Keratinocyte (primary cell): ENCODE data around the gene TSC22D2. TPM values are rescaled to one million over a fixed set of nuclear protein-coding genes. Genes with fewer than 3 reads are reported as not detected.

ENCODE experiments used
- DNase-seq: peaks from one replicate; pipeline ENCODE4 v3.0.0-alpha.2; 2011; ENCODE audit warnings: low read depth, missing footprints, low spot score
- FAIRE-seq: peaks from 2 replicates; lab custom pipeline; 2011; peaks lifted over from hg19 to GRCh38; lab: Jason Lieb, UNC
- H2AFZ ChIP-seq: 2 replicates; pipeline ENCODE4 v1.6.0; 2012; ENCODE audit warnings: low read length, control low read depth, inconsistent platforms; ENCODE audit not compliant: control insufficient read depth
- H3K27ac ChIP-seq: 2 replicates; pipeline ENCODE4 v1.5.1; 2011; ENCODE audit warnings: low read length; ENCODE audit not compliant: control insufficient read depth, insufficient read depth
- H3K27me3 ChIP-seq: 3 replicates; pipeline ENCODE4 v1.6.0; 2011; ENCODE audit warnings: low read length; ENCODE audit not compliant: control insufficient read depth, insufficient read depth; ENCODE audit errors: extremely low read depth
- H3K36me3 ChIP-seq, 2 experiments: 2 replicates in 1 of 2; 3 replicates in 1 of 2; pipeline ENCODE4 v1.5.1; 2011; ENCODE audit warnings: low read length in 2 of 2, mild to moderate bottlenecking in 1 of 2; ENCODE audit not compliant: control insufficient read depth in 2 of 2, insufficient read depth in 2 of 2; ENCODE audit errors: extremely low read depth in 1 of 2
- H3K4me1 ChIP-seq: 3 replicates; pipeline ENCODE4 v1.5.1; 2011; ENCODE audit warnings: low read length; ENCODE audit not compliant: control insufficient read depth, insufficient read depth; ENCODE audit errors: extremely low read depth
- H3K4me2 ChIP-seq: 3 replicates; pipeline ENCODE4 v1.6.0; 2011; ENCODE audit warnings: low read depth, low read length; ENCODE audit not compliant: control insufficient read depth, insufficient read depth; ENCODE audit errors: extremely low read depth
- H3K4me3 ChIP-seq, 3 experiments: fragments of 200-600 bp in 1 of 3; sonication (generic) in 1 of 3; 2 replicates in 2 of 3; 3 replicates in 1 of 3; pipeline ENCODE4 v1.5.1; 2011 to 2016; ENCODE audit warnings: low read length in 3 of 3, mild to moderate bottlenecking in 3 of 3, control low read depth in 2 of 3, inconsistent platforms in 1 of 3, low read depth in 1 of 3, mixed read lengths in 1 of 3, mixed run types in 1 of 3, moderate library complexity in 1 of 3; ENCODE audit not compliant: control insufficient read depth in 2 of 3, insufficient read depth in 2 of 3; ENCODE audit errors: extremely low read depth in 1 of 3
- H3K79me2 ChIP-seq: 2 replicates; pipeline ENCODE4 v1.6.0; 2012; ENCODE audit warnings: low read length; ENCODE audit not compliant: control insufficient read depth, insufficient read depth
- H3K9ac ChIP-seq: 3 replicates; pipeline ENCODE4 v1.6.0; 2011; ENCODE audit warnings: low read length; ENCODE audit not compliant: control insufficient read depth, insufficient read depth; ENCODE audit errors: extremely low read depth
- H3K9me1 ChIP-seq: 3 replicates; pipeline ENCODE4 v1.6.0; 2011; ENCODE audit warnings: low read length; ENCODE audit not compliant: control insufficient read depth, insufficient read depth; ENCODE audit errors: extremely low read depth
- H3K9me3 ChIP-seq: 2 replicates; pipeline ENCODE4 v1.5.1; 2012; ENCODE audit warnings: low read depth, low read length; ENCODE audit not compliant: control insufficient read depth
- H4K20me1 ChIP-seq: 3 replicates; pipeline ENCODE4 v1.6.0; 2011; ENCODE audit warnings: low read length; ENCODE audit not compliant: control insufficient read depth, insufficient read depth; ENCODE audit errors: extremely low read depth
- EZH2 ChIP-seq: IDR thresholded peaks from one replicate; pipeline ENCODE4 v1.6.1; 2012; ENCODE audit warnings: inconsistent platforms, mild to moderate bottlenecking, low read length, moderate library complexity
- dilution Hi-C: fragments of 300-500 bp; cut with MboI; formaldehyde crosslinking; loops from one replicate; pipeline ENCODE4 v1.7.0; 2020; ENCODE audit warnings: low sequenced_read_pairs; ENCODE audit not compliant: extremely low pct_ligation_motif_present
- polyA plus RNA-seq, 5 experiments: library from polyadenylated mRNA; depleted of rRNA in 3 of 5; stranded (reverse) in 3 of 5; stranded (forward) in 1 of 5; unstranded in 1 of 5; fragments of >200 nt; gene quantifications; 1 replicate in 1 of 5; 2 replicates in 3 of 5; 3 replicates in 1 of 5; pipeline versions ENCODE4 v1.2.1 to v1.2.3, GENCODE V29; 2011 to 2012; ENCODE audit warnings: missing spikeins in 2 of 5, low read depth in 1 of 5, low replicate concordance in 1 of 5
- TF ChIP-seq, protein P1 (sequence below), 3 experiments: IDR thresholded peaks in 1 of 3; conservative IDR thresholded peaks in 1 of 3; optimal IDR thresholded peaks in 1 of 3; 2 replicates in 2 of 3; 3 replicates in 1 of 3; pipeline versions ENCODE3 to v1.5.1; 2011; ENCODE audit warnings: low read length in 3 of 3, mild to moderate bottlenecking in 3 of 3, moderate library complexity in 2 of 3, control low read depth in 1 of 3, inconsistent platforms in 1 of 3; ENCODE audit not compliant: insufficient read depth in 2 of 3; ENCODE audit errors: extremely low read depth in 1 of 3

TSC22D2 gene
- polyA plus RNA-seq, 1 donor (not counting 4 experiments of a cell fraction or from before 2014, with no cell fraction given) = 22.3 TPM

DNA sequence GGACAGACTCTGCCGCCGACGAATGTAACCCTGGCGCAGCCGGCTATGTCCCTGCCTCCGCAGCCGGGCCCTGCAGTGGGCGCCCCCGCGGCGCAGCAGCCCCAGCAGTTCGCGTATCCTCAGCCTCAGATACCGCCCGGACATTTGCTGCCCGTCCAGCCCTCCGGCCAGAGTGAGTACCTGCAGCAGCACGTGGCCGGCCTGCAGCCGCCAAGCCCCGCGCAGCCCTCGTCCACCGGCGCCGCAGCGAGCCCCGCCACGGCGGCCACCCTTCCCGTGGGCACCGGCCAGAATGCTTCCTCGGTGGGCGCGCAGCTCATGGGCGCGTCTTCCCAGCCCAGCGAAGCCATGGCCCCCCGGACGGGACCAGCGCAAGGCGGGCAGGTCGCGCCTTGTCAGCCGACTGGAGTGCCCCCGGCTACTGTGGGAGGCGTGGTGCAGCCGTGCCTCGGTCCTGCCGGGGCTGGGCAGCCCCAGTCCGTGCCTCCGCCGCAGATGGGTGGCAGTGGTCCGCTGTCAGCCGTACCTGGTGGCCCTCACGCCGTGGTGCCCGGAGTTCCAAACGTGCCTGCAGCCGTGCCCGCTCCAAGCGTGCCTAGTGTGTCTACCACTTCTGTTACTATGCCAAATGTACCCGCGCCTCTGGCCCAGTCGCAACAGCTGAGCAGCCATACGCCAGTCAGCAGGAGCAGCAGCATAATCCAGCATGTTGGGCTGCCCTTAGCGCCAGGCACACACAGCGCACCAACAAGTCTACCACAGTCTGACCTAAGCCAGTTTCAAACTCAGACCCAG lies 2.4 kb downstream of the TSC22D2 start:
- DNase-seq (no peak), FAIRE-seq (no peak)
- Histone ChIP-seq H3K79me2 (peaks cover 68% of the 10 kb centered on the region), H3K9me1 (no peaks in the 10 kb centered on the region), H3K36me3 (peaks cover 3 to 25% of the 10 kb centered on the region in 2 experiments), H3K9me3 (no peaks in the 10 kb centered on the region), H2AFZ (no peak overlapping the region), H3K4me3 (peak overlapping the region; percentile 99 to 100 (median 99)), H3K9ac (peak overlapping the region; percentile 94), H4K20me1 (peaks cover 29% of the 10 kb centered on the region), H3K27ac (peak overlapping the region; percentile 95), H3K4me2 (peak overlapping the region; percentile 82), H3K27me3 (no peaks in the 10 kb centered on the region), H3K4me1 (peaks cover 22% of the 10 kb centered on the region)
- dilution Hi-C loops = loop anchor here (25.0 kb wide), 1 partner anchor 173 kb away; no protein-coding TSS in a partner anchor
- TF ChIP-seq, protein P1, sequence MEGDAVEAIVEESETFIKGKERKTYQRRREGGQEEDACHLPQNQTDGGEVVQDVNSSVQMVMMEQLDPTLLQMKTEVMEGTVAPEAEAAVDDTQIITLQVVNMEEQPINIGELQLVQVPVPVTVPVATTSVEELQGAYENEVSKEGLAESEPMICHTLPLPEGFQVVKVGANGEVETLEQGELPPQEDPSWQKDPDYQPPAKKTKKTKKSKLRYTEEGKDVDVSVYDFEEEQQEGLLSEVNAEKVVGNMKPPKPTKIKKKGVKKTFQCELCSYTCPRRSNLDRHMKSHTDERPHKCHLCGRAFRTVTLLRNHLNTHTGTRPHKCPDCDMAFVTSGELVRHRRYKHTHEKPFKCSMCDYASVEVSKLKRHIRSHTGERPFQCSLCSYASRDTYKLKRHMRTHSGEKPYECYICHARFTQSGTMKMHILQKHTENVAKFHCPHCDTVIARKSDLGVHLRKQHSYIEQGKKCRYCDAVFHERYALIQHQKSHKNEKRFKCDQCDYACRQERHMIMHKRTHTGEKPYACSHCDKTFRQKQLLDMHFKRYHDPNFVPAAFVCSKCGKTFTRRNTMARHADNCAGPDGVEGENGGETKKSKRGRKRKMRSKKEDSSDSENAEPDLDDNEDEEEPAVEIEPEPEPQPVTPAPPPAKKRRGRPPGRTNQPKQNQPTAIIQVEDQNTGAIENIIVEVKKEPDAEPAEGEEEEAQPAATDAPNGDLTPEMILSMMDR (optimal IDR thresholded peaks at IDR 0.05 in 1 of 3, IDR thresholded peaks at IDR 0.05 in 1 of 3, conservative IDR thresholded peaks at IDR 0.05 in 1 of 3; ENCODE audit: extremely low read depth in 1 of 3, insufficient read depth in 2 of 3, low read length in 3 of 3) = no peak
- TF ChIP-seq EZH2 = no peak

DNA sequence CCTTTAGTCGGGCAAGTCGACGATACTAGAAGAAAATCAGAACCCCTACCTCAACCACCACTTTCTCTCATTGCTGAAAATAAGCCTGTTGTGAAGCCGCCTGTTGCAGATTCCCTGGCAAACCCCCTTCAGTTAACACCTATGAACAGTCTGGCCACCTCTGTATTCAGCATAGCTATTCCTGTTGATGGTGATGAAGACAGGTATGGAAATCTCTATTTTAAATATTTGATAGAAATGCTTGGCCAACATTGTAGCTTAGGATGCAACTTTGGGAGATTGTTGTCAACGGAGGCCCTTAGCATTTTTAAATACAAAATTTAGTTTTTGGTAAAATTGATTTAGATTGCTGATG lies 3.0 kb downstream of the TSC22D2 start:
- Histone ChIP-seq H3K27ac (peak overlapping the region; percentile 95), H3K9me3 (no peaks in the 10 kb centered on the region), H4K20me1 (peaks cover 29% of the 10 kb centered on the region), H3K79me2 (peaks cover 72% of the 10 kb centered on the region), H3K9ac (peak overlapping the region; percentile 94), H3K4me3 (peak overlapping the region; percentile 99 to 100 (median 99)), H3K4me2 (peak overlapping the region; percentile 82), H3K36me3 (peaks cover 4 to 30% of the 10 kb centered on the region in 2 experiments), H2AFZ (no peak overlapping the region), H3K27me3 (no peaks in the 10 kb centered on the region), H3K4me1 (peaks cover 27% of the 10 kb centered on the region), H3K9me1 (no peaks in the 10 kb centered on the region)
- dilution Hi-C loops = loop anchor here (25.0 kb wide), 1 partner anchor 174 kb away; no protein-coding TSS in a partner anchor
- TF ChIP-seq, protein P1 (optimal IDR thresholded peaks at IDR 0.05 in 1 of 3, IDR thresholded peaks at IDR 0.05 in 1 of 3, conservative IDR thresholded peaks at IDR 0.05 in 1 of 3; ENCODE audit: extremely low read depth in 1 of 3, insufficient read depth in 2 of 3, low read length in 3 of 3) = no peak
- no peak for TF ChIP-seq EZH2
- DNase-seq = no peak
- no peak for FAIRE-seq
